Measurements from ENCODE around the gene PYROXD2. TPM values are rescaled to one million over a fixed set of nuclear protein-coding genes. Genes with fewer than 3 reads are reported as not detected.

The PYROXD2 gene
- total RNA-seq, 1 donor from 2014 or later = 5.5 TPM

DNA sequence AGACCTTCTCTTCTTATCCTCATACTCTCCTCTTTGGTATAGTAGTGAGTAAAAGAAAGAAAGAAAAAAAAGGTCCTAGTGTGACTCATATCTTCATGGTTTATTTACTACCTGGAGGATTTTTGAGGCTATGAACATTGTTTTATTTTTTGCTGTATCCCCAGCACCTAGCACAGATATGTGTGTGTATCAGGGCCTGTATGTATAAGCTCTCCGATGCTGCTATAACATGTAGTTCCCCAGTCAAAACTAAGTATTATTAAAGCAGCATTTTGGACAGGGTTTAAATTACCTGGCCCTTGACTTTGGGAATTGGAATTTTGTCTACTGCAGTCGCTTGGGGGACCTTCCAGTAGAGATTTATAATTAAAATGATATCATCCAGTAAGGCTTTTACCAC, 46.3 kb downstream of the PYROXD2 start:
- H3K4me3 Mint-ChIP-seq (ENCODE audit: unreplicated experiment) = no peak overlapping the region
- peaks cover 10% of the 10 kb centered on the region for H3K4me1 Mint-ChIP-seq (ENCODE audit: low read depth, unreplicated experiment)
- TF ChIP-seq, protein P1, sequence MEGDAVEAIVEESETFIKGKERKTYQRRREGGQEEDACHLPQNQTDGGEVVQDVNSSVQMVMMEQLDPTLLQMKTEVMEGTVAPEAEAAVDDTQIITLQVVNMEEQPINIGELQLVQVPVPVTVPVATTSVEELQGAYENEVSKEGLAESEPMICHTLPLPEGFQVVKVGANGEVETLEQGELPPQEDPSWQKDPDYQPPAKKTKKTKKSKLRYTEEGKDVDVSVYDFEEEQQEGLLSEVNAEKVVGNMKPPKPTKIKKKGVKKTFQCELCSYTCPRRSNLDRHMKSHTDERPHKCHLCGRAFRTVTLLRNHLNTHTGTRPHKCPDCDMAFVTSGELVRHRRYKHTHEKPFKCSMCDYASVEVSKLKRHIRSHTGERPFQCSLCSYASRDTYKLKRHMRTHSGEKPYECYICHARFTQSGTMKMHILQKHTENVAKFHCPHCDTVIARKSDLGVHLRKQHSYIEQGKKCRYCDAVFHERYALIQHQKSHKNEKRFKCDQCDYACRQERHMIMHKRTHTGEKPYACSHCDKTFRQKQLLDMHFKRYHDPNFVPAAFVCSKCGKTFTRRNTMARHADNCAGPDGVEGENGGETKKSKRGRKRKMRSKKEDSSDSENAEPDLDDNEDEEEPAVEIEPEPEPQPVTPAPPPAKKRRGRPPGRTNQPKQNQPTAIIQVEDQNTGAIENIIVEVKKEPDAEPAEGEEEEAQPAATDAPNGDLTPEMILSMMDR (IDR thresholded peaks at IDR 0.05; ENCODE audit: partially characterized antibody, unreplicated experiment) = no peak
- no peak overlapping the region for H3K27ac Mint-ChIP-seq (ENCODE audit: unreplicated experiment)
- DNase-seq = no peak
- H3K27me3 Mint-ChIP-seq (ENCODE audit: unreplicated experiment) = peaks cover 2% of the 10 kb centered on the region
- H3K9me3 Mint-ChIP-seq (ENCODE audit: unreplicated experiment) = peaks cover 3% of the 10 kb centered on the region
- H3K36me3 Mint-ChIP-seq (ENCODE audit: unreplicated experiment) = no peaks in the 10 kb centered on the region

DNA sequence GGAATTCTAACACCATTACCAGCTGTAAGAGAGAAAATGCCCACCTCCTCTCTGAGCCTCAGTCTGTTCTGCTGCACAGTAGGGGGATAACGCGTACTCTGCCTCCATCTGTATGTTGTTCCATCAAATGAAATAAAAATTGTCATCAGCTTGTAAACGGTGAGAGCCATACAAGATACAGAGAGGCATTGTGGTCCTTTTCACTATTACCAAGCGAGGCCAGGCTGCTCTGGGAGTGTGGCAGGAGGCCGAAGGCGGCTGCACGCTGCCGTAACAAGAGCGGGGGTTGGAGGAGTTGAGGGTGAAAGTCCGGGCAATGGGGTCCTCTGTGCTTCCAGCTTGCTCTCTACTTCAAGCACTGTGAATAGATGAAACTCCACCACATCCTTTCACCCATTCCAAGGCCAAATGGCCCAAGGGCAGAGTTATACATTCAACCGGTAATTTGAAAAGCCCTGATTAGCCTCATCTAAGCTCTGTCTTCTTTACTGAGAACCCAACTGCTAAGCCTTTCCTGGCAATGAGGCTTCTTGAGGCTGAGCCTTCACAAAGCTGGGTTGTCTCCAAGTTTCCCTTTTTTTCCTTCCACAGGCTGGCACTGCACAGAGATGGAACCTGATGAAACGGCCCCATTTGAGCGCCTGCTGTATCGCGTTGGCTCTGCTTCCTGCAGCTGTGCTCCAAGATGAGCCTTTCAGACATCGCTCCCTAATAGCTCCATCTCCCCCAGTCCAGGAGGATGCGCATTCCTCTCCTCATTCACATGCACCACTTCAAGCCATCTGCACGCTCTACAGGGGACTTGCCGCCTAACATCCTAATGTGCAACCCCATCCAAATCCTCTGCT, 47.2 kb downstream of the PYROXD2 start:
- Mint-ChIP-seq H3K9me3 (ENCODE audit: unreplicated experiment) (peaks cover 5% of the 10 kb centered on the region), H3K36me3 (ENCODE audit: unreplicated experiment) (no peaks in the 10 kb centered on the region), H3K4me1 (ENCODE audit: low read depth, unreplicated experiment) (peaks cover 10% of the 10 kb centered on the region), H3K27me3 (ENCODE audit: unreplicated experiment) (peaks cover 2% of the 10 kb centered on the region), H3K4me3 (ENCODE audit: unreplicated experiment) (no peak overlapping the region), H3K27ac (ENCODE audit: unreplicated experiment) (no peak overlapping the region)
- TF ChIP-seq, protein P1 (IDR thresholded peaks at IDR 0.05; ENCODE audit: partially characterized antibody, unreplicated experiment) = no peak
- DNase-seq = no peak

DNA sequence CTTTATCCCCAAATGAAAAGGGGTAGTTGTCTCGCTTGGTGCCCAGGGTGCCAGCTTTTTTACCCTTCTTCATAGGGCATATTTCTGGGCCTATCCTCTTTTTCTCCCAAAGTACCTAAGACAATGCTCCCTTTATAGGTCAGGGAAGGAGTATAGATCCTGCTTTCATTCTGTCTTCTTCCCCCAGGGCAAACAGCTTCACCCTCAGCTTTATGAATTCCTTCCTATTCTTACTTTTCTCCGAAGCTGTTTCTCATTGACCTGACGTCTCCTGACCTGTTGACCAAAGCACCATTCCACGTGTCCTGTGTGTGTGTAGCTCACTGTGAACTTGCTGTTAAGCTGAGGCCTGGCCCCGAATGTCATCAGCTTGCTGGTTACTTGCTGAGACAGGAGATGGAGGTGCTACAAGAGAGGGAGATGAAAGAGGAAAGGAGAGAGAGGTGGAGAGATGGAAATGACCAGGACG, 48.9 kb downstream of the PYROXD2 start:
- no peaks in the 10 kb centered on the region for H3K27me3 Mint-ChIP-seq (ENCODE audit: unreplicated experiment)
- TF ChIP-seq, protein P1 (IDR thresholded peaks at IDR 0.05; ENCODE audit: partially characterized antibody, unreplicated experiment) = no peak
- peaks cover 11% of the 10 kb centered on the region for H3K4me1 Mint-ChIP-seq (ENCODE audit: low read depth, unreplicated experiment)
- H3K9me3 Mint-ChIP-seq (ENCODE audit: unreplicated experiment) = peaks cover 5% of the 10 kb centered on the region
- no peak overlapping the region for H3K4me3 Mint-ChIP-seq (ENCODE audit: unreplicated experiment)
- DNase-seq = no peak
- no peaks in the 10 kb centered on the region for H3K36me3 Mint-ChIP-seq (ENCODE audit: unreplicated experiment)
- H3K27ac Mint-ChIP-seq (ENCODE audit: unreplicated experiment) = no peak overlapping the region

DNA sequence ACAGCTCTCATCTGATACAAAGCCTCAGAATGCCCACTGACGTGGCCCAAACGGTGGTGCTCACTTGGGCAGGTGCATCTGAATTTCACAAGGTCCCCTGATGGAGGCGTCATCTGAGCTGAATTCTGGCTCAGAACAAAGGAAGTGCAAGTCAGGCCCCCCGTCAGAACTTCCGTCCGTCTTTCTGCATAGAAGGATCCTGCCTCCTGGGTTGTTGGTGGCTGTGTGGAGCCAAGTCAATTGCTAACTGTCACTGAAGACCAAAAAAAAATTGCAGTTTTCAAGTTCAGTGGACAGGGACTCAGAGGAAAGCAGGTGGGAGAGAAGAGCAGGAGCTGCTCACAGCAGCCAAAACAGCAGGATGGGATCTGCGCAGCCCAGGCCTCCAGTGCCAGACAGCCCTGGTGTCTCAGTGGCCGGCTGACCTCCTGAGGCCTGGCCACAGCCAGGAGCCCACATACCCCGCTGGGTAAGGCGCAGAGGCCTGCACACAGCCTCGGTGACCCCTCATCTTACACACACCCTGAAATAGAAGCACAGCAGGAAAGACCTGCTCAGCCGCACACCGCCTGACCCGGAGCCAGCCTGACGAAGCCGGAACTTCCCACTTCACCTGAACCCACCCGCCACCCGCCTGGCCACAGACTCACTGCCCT, 49.4 kb downstream of the PYROXD2 start:
- Mint-ChIP-seq H3K4me3 (ENCODE audit: unreplicated experiment) (no peak overlapping the region), H3K36me3 (ENCODE audit: unreplicated experiment) (no peaks in the 10 kb centered on the region), H3K27me3 (ENCODE audit: unreplicated experiment) (no peaks in the 10 kb centered on the region), H3K27ac (ENCODE audit: unreplicated experiment) (no peak overlapping the region), H3K9me3 (ENCODE audit: unreplicated experiment) (peaks cover 5% of the 10 kb centered on the region), H3K4me1 (ENCODE audit: low read depth, unreplicated experiment) (peaks cover 14% of the 10 kb centered on the region)
- TF ChIP-seq, protein P1 (IDR thresholded peaks at IDR 0.05; ENCODE audit: partially characterized antibody, unreplicated experiment) = no peak
- no peak for DNase-seq

Measured in glutamatergic neuron (in vitro differentiated cells).